Cardiac muscle cell (in vitro differentiated cells and primary cell): ENCODE results near the gene BRSK2. TPM values are rescaled to one million over a fixed set of nuclear protein-coding genes. Genes with fewer than 3 reads are reported as not detected.

Source experiments
- DNase-seq, 2 donors: peaks; one replicate each; pipeline versions ENCODE4 v3.0.0 to v3.0.0-alpha.2; 2010 to 2017; ENCODE audit warnings: low read depth in 1 of 2, low spot score in 1 of 2
- H3K27ac ChIP-seq: fragments of 200-600 bp; sonication (generic); 2 replicates; pipeline ENCODE4 v1.5.1; 2016
- H3K27me3 ChIP-seq: fragments of 200-600 bp; sonication (generic); 2 replicates; pipeline ENCODE4 v1.6.0; 2016; ENCODE audit warnings: control low read depth
- H3K36me3 ChIP-seq: fragments of 200-600 bp; sonication (generic); 2 replicates; pipeline ENCODE4 v1.5.1; 2016; ENCODE audit warnings: control low read depth
- H3K4me1 ChIP-seq: fragments of 200-600 bp; sonication (generic); 2 replicates; pipeline ENCODE4 v1.8.1; 2017; ENCODE audit warnings: low read depth, mild to moderate bottlenecking, mixed run types
- H3K4me3 ChIP-seq: fragments of 200-600 bp; sonication (generic); 2 replicates; pipeline ENCODE4 v1.5.1; 2016; ENCODE audit warnings: mild to moderate bottlenecking
- H3K9me3 ChIP-seq: fragments of 200-600 bp; sonication (generic); 2 replicates; pipeline ENCODE4 v1.5.1; 2017; ENCODE audit warnings: low read depth, mild to moderate bottlenecking, control low read depth
- CTCF ChIP-seq: IDR thresholded peaks from 2 replicates; pipeline ENCODE4 v1.5.1; 2012; ENCODE audit warnings: low read depth, mild to moderate bottlenecking, low read length
- polyA plus RNA-seq: library from polyadenylated mRNA; unstranded; fragments of >200 nt; fragmentation: Nextera tagmentation; extraction: Ambion mirVana; gene quantifications from 2 replicates; pipeline ENCODE4 v1.2.1, GENCODE V29; 2016
- total RNA-seq: library from RNA; depleted of rRNA; stranded (reverse); fragments of >200 nt; gene quantifications from 2 replicates; pipeline ENCODE4 v1.2.3, GENCODE V29; 2016

The BRSK2 gene
- total and polyA plus RNA-seq, 2 experiments from 2014 or later, result 0.69 to 2.7 TPM

- TF ChIP-seq CTCF, result no peak
- no peaks in the 10 kb centered on the region for H3K36me3 ChIP-seq
These were observed 110.2 kb downstream of the BRSK2 start for GRCh38 chr11:1499899-1500298.

GRCh38 chr11:1500466-1501420 is 111.0 kb downstream of the BRSK2 start:
- DNase-seq, result no peak
- H3K27ac ChIP-seq, result no peak overlapping the region
- no peak for TF ChIP-seq CTCF

More at GRCh38 chr11:1499899-1500298, 110.2 kb downstream of the BRSK2 start:
- DNase-seq, result no peak
- Histone ChIP-seq H3K27me3 (no peaks in the 10 kb centered on the region), H3K27ac (no peak overlapping the region), H3K4me3 (no peak overlapping the region), H3K4me1 (no peaks in the 10 kb centered on the region), H3K9me3 (no peaks in the 10 kb centered on the region)

GRCh38 chr11:1501421-1502167 is 111.9 kb downstream of the BRSK2 start:
- Histone ChIP-seq H3K27ac (no peak overlapping the region), H3K36me3 (no peaks in the 10 kb centered on the region), H3K9me3 (no peaks in the 10 kb centered on the region), H3K27me3 (no peaks in the 10 kb centered on the region), H3K4me1 (no peaks in the 10 kb centered on the region), H3K4me3 (no peak overlapping the region)
- no peak for TF ChIP-seq CTCF
- no peak for DNase-seq

More at GRCh38 chr11:1500466-1501420, 111.0 kb downstream of the BRSK2 start:
- Histone ChIP-seq H3K4me3 (no peak overlapping the region), H3K36me3 (no peaks in the 10 kb centered on the region), H3K27me3 (no peaks in the 10 kb centered on the region), H3K9me3 (no peaks in the 10 kb centered on the region), H3K4me1 (no peaks in the 10 kb centered on the region)

- DNase-seq, result no peak
- no peak for TF ChIP-seq CTCF
- no peaks in the 10 kb centered on the region for H3K27me3 ChIP-seq
- no peaks in the 10 kb centered on the region for H3K36me3 ChIP-seq
- no peaks in the 10 kb centered on the region for H3K9me3 ChIP-seq
- H3K4me1 ChIP-seq, result peaks cover 1% of the 10 kb centered on the region
- no peak overlapping the region for H3K27ac ChIP-seq
- no peak overlapping the region for H3K4me3 ChIP-seq
These were observed 112.6 kb downstream of the BRSK2 start for GRCh38 chr11:1502168-1502953.
